Right hindlimb (tissue), 1 donor: Measurements from ENCODE around the gene SIAH3.
A peak's percentile ranks its signal among the peaks of the same experiment; 100 is the strongest.

Source experiments
- DNase-seq: peaks from one replicate; pipeline ENCODE4 v3.0.0-alpha.2; 2018

The SIAH3 gene

GRCh38 chr13:45817833-45818232, 33.7 kb downstream of the SIAH3 start:
- no peak for DNase-seq

GRCh38 chr13:45816427-45816826, 35.1 kb downstream of the SIAH3 start:
- no peak for DNase-seq

GRCh38 chr13:45812695-45813372, 38.7 kb downstream of the SIAH3 start:
- no peak for DNase-seq

GRCh38 chr13:45811891-45812694, 39.5 kb downstream of the SIAH3 start:
- no peak for DNase-seq

- DNase-seq: no peak
Observed at GRCh38 chr13:45809801-45810394, 41.7 kb downstream of the SIAH3 start.

- no peak for DNase-seq
Observed at GRCh38 chr13:45808925-45809324, 42.6 kb downstream of the SIAH3 start.

- peak; percentile 32 for DNase-seq
Observed at GRCh38 chr13:45807520-45808099, 43.9 kb downstream of the SIAH3 start.

GRCh38 chr13:45800485-45800884, 51.1 kb downstream of the SIAH3 start:
- no peak for DNase-seq

GRCh38 chr13:45799451-45799850, 52.1 kb downstream of the SIAH3 start:
- DNase-seq: peak; percentile 26

GRCh38 chr13:45798851-45799250, 52.7 kb downstream of the SIAH3 start:
- no peak for DNase-seq

GRCh38 chr13:45796426-45797235, 54.9 kb downstream of the SIAH3 start:
- no peak for DNase-seq

- no peak for DNase-seq
Observed at GRCh38 chr13:45792827-45793303, 58.7 kb downstream of the SIAH3 start.

GRCh38 chr13:45788011-45788410, 63.5 kb downstream of the SIAH3 start:
- DNase-seq: no peak

GRCh38 chr13:45787346-45787745, 64.2 kb downstream of the SIAH3 start:
- no peak for DNase-seq

- no peak for DNase-seq
Observed at GRCh38 chr13:45786293-45786920, 65.1 kb downstream of the SIAH3 start.

- DNase-seq: no peak
Observed at GRCh38 chr13:45784755-45785675, 66.5 kb downstream of the SIAH3 start.

- no peak for DNase-seq
Observed at GRCh38 chr13:45783346-45784043, 68.1 kb downstream of the SIAH3 start.

GRCh38 chr13:45782327-45783045, 69.1 kb downstream of the SIAH3 start:
- no peak for DNase-seq

- peak; percentile 78 for DNase-seq
Observed at GRCh38 chr13:45781553-45782326, 69.8 kb downstream of the SIAH3 start.
